ENCODE data around the gene CIDEB.
"Not testable (repeated sequence)": the region's sequence is repeated elsewhere in the genome, so short reads cannot be mapped to it uniquely, and the experiment has no call there.

The CIDEB gene, protein sequence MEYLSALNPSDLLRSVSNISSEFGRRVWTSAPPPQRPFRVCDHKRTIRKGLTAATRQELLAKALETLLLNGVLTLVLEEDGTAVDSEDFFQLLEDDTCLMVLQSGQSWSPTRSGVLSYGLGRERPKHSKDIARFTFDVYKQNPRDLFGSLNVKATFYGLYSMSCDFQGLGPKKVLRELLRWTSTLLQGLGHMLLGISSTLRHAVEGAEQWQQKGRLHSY

GRCh38 chr14:24307575-24308341, at the start of gene CIDEB:
Gene CIDEB (minus strand): TSS chr14:24307977. CDS start chr14:24307858, 119 bp downstream.
- no peak for FAIRE-seq
- peak; percentile 65 for DNase-seq (ENCODE audit: insufficient read length, low spot score)
- TF ChIP-seq POLR2A (IDR thresholded peaks at IDR 0.05; ENCODE audit: low read depth, low read length), result no peak

- FAIRE-seq (no peak), DNase-seq (ENCODE audit: insufficient read length, low spot score) (no peak)
- TF ChIP-seq POLR2A (IDR thresholded peaks at IDR 0.05; ENCODE audit: low read depth, low read length), result no peak
Measured at GRCh38 chr14:24356208-24356607, 48.4 kb upstream of the CIDEB start.

- DNase-seq (ENCODE audit: insufficient read length, low spot score) (no peak), FAIRE-seq (no peak)
- no peak for TF ChIP-seq POLR2A (IDR thresholded peaks at IDR 0.05; ENCODE audit: low read depth, low read length)
Measured at GRCh38 chr14:24355009-24355408, 47.2 kb upstream of the CIDEB start.

GRCh38 chr14:24354482-24354825, 46.7 kb upstream of the CIDEB start:
- DNase-seq (ENCODE audit: insufficient read length, low spot score); FAIRE-seq: not testable (repeated sequence)

GRCh38 chr14:24353559-24354481, 46.0 kb upstream of the CIDEB start:
- FAIRE-seq, result no peak
- no peak for TF ChIP-seq POLR2A (IDR thresholded peaks at IDR 0.05; ENCODE audit: low read depth, low read length)
- DNase-seq (ENCODE audit: insufficient read length, low spot score), result no peak

DNA sequence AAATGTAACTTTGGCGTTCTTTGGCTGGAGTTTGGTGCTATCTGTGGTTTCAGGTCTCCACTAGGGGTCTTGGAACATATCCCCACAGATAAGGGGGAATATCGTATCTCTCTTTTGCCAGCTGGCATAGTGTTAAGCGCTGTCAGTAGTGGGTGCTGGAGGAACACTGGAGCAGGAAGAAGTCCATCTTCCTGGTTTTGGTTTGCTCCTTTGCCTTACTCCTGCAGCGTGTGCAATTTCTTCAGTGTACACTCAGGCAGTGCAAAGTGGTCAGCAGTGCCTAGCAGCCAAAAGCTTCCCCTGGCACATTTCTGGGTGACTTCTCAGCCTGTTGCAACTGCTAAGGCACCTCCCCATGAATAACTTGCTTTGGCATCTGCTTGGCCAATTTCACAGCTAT, 43.7 kb upstream of the CIDEB start:
- DNase-seq (ENCODE audit: insufficient read length, low spot score) (no peak), FAIRE-seq (no peak)
- no peak for TF ChIP-seq POLR2A (IDR thresholded peaks at IDR 0.05; ENCODE audit: low read depth, low read length)

DNA sequence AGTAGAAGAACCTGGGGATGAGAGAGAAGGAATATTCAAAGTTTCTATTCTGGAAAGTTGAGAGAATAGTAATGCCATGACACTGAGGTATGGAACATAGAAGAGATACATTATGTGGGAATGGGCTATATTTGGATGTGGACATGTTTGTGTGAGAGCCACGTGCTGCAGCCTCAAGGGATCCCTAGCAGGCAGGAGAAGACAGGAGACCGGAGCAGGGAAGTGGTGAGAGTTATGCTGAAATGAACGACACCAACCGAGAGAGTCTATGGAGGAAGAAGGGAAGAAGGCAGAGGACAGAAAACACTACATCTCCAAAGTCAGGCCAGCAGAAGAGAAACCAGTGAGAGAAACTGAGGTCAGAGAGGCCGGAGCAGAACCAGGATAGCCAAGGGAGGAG, 42.0 kb upstream of the CIDEB start:
- TF ChIP-seq POLR2A (IDR thresholded peaks at IDR 0.05; ENCODE audit: low read depth, low read length), result no peak
- DNase-seq (ENCODE audit: insufficient read length, low spot score) (no peak), FAIRE-seq (no peak)

- no peak for TF ChIP-seq POLR2A (IDR thresholded peaks at IDR 0.05; ENCODE audit: low read depth, low read length)
- FAIRE-seq (no peak), DNase-seq (ENCODE audit: insufficient read length, low spot score) (no peak)
Measured at GRCh38 chr14:24348186-24348585, 40.4 kb upstream of the CIDEB start.

GRCh38 chr14:24347134-24347533, 39.4 kb upstream of the CIDEB start:
- TF ChIP-seq POLR2A (IDR thresholded peaks at IDR 0.05; ENCODE audit: low read depth, low read length), result no peak
- DNase-seq (ENCODE audit: insufficient read length, low spot score) (no peak), FAIRE-seq (no peak)

GRCh38 chr14:24343795-24344660, 36.3 kb upstream of the CIDEB start:
- FAIRE-seq (no peak), DNase-seq (ENCODE audit: insufficient read length, low spot score) (no peak)
- TF ChIP-seq POLR2A (IDR thresholded peaks at IDR 0.05; ENCODE audit: low read depth, low read length), result no peak

- FAIRE-seq (no peak), DNase-seq (ENCODE audit: insufficient read length, low spot score) (no peak)
- TF ChIP-seq POLR2A (IDR thresholded peaks at IDR 0.05; ENCODE audit: low read depth, low read length), result no peak
Measured at GRCh38 chr14:24342889-24343288, 35.1 kb upstream of the CIDEB start.

DNA sequence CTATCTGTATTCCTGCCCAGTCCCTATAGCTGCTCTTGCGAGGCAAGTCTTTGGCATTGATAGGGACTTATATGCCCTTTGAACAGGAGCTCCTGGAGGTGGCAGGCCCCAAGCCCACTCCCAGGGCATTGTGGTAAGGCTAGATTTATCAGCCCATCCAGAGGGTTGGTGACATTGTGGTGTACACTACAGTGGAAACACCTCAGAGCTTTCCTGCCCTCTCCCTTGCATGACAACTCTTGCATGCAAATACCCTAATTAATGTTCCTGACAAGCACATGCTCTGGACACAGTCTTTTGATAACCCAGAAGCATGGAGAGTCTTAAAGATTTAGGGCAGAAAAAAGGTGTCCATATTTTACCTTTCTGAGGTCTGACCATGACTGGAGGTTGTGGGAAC, 32.8 kb upstream of the CIDEB start:
- no peak for TF ChIP-seq POLR2A (IDR thresholded peaks at IDR 0.05; ENCODE audit: low read depth, low read length)
- no peak for FAIRE-seq
- no peak for DNase-seq (ENCODE audit: insufficient read length, low spot score)
